Endodermal cell (in vitro differentiated cells): ENCODE data around the gene ENPP1. TPM values are rescaled to one million over a fixed set of nuclear protein-coding genes. Genes with fewer than 3 reads are reported as not detected.

Experiments
- DNase-seq: peaks from one replicate; pipeline ENCODE4 v3.0.0-alpha.2; 2017
- H3K27ac ChIP-seq: 2 replicates; pipeline ENCODE4 v1.5.1; 2013; ENCODE audit warnings: mild to moderate bottlenecking, low read depth, low read length, moderate library complexity
- H3K27me3 ChIP-seq: 2 replicates; pipeline ENCODE4 v1.6.1; 2013; ENCODE audit warnings: mild to moderate bottlenecking, low read length, moderate library complexity; ENCODE audit not compliant: insufficient read depth, control insufficient read depth, poor library complexity, severe bottlenecking
- H3K36me3 ChIP-seq: 2 replicates; pipeline ENCODE4 v1.7.0; 2013; ENCODE audit warnings: mild to moderate bottlenecking, low read length, moderate library complexity; ENCODE audit not compliant: control insufficient read depth, insufficient read depth
- H3K4me1 ChIP-seq: one replicate; pipeline ENCODE4 v1.7.0; 2013; ENCODE audit warnings: low read length; ENCODE audit not compliant: control insufficient read depth, insufficient read depth
- H3K4me3 ChIP-seq: 2 replicates; pipeline ENCODE4 v1.5.1; 2013; ENCODE audit warnings: mild to moderate bottlenecking, low read length, moderate library complexity
- H3K9ac ChIP-seq: 2 replicates; pipeline ENCODE4 v1.6.1; 2013; ENCODE audit warnings: mild to moderate bottlenecking, low read length, moderate library complexity; ENCODE audit not compliant: poor library complexity, severe bottlenecking; ENCODE audit errors: extremely low read depth
- H3K9me3 ChIP-seq: 2 replicates; pipeline ENCODE4 v1.6.1; 2013; ENCODE audit warnings: mild to moderate bottlenecking, low read length, moderate library complexity; ENCODE audit not compliant: control insufficient read depth
- H3K27ac Mint-ChIP-seq: 2 replicates; pipeline ENCODE4 v1.8.0; 2020; ENCODE audit warnings: mixed read lengths
- H3K27me3 Mint-ChIP-seq: 2 replicates; pipeline ENCODE4 v1.8.0; 2021; ENCODE audit warnings: mild to moderate bottlenecking, mixed read lengths; ENCODE audit not compliant: insufficient read depth
- H3K36me3 Mint-ChIP-seq: 2 replicates; pipeline ENCODE4 v1.8.0; 2020; ENCODE audit warnings: low read depth, mixed read lengths
- H3K4me1 Mint-ChIP-seq: 2 replicates; pipeline ENCODE4 v1.8.0; 2020; ENCODE audit warnings: mixed read lengths
- H3K4me3 Mint-ChIP-seq: 2 replicates; pipeline ENCODE4 v1.8.0; 2020; ENCODE audit warnings: mild to moderate bottlenecking, moderate library complexity, mixed read lengths
- H3K9me3 Mint-ChIP-seq: 2 replicates; pipeline ENCODE4 v1.8.0; 2020; ENCODE audit warnings: mild to moderate bottlenecking, mixed read lengths
- WGBS, 2 experiments: methylation state at CpG; one replicate each; pipeline versions ENCODE4 v1.1.5 to v1.1.7; 2013; ENCODE audit warnings: missing lambda C conversion rate in 2 of 2, mixed read lengths in 1 of 2; ENCODE audit not compliant: insufficient coverage in 1 of 2, insufficient read length in 1 of 2; 5-methylcytosine and 5-hydroxymethylcytosine counted together
- total RNA-seq, 2 donors: library from RNA; stranded (reverse); fragmentation: NEBNext Ultra II Directional in 1 of 2; extraction: Animal tissue kit (Norgen Biotek cat#: 25700) in 1 of 2; gene quantifications; 2 replicates in 1 of 2; 3 replicates in 1 of 2; pipeline ENCODE4 v1.2.1, GENCODE V29; 2021
- TF ChIP-seq, protein P1 (sequence below): fragments of 200-600 bp; sonication (generic); conservative IDR thresholded peaks from 2 replicates; pipeline ENCODE4 v1.5.0; 2021; ENCODE audit warnings: antibody characterized with exemption, mild to moderate bottlenecking

Gene ENPP1
- total RNA-seq, 2 donors from 2014 or later = 11.6 to 16.1 TPM

DNA sequence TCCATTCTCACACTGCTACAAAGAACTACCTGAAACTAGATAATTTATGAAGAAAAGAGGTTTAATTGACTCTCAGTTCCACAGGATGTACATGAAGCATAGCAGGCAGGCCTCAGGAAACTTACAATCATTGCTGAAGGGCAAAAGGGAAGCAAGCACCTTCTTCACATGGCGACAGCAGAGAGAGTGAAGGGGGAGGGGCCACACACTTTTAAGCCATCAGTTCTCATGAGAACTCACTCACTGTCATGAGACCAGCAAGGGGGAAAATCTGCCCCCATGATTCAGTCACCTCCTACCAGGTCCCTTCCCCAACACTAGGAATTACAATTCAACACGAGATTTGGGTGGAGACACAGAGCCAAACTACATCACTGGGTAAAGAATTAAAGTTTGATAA is 12.5 kb upstream of the ENPP1 start:
- Histone ChIP-seq H3K27me3 (no peaks in the 10 kb centered on the region), H3K9ac (no peak overlapping the region), H3K4me3 (no peak overlapping the region), H3K9me3 (no peaks in the 10 kb centered on the region), H3K36me3 (no peaks in the 10 kb centered on the region), H3K27ac (no peak overlapping the region), H3K4me1 (no peaks in the 10 kb centered on the region)
- Mint-ChIP-seq H3K27me3 (peaks cover 6% of the 10 kb centered on the region), H3K4me3 (no peak overlapping the region), H3K9me3 (no peaks in the 10 kb centered on the region), H3K36me3 (no peaks in the 10 kb centered on the region), H3K27ac (no peak overlapping the region), H3K4me1 (no peaks in the 10 kb centered on the region)
- no peak for DNase-seq
- WGBS, 2 experiments = 90% methylated on average over 2 of the region's 2 CpGs; no CpG with 5 or more reads in 1 of the 2 experiments
- TF ChIP-seq, protein P1, sequence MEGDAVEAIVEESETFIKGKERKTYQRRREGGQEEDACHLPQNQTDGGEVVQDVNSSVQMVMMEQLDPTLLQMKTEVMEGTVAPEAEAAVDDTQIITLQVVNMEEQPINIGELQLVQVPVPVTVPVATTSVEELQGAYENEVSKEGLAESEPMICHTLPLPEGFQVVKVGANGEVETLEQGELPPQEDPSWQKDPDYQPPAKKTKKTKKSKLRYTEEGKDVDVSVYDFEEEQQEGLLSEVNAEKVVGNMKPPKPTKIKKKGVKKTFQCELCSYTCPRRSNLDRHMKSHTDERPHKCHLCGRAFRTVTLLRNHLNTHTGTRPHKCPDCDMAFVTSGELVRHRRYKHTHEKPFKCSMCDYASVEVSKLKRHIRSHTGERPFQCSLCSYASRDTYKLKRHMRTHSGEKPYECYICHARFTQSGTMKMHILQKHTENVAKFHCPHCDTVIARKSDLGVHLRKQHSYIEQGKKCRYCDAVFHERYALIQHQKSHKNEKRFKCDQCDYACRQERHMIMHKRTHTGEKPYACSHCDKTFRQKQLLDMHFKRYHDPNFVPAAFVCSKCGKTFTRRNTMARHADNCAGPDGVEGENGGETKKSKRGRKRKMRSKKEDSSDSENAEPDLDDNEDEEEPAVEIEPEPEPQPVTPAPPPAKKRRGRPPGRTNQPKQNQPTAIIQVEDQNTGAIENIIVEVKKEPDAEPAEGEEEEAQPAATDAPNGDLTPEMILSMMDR = no peak

DNA sequence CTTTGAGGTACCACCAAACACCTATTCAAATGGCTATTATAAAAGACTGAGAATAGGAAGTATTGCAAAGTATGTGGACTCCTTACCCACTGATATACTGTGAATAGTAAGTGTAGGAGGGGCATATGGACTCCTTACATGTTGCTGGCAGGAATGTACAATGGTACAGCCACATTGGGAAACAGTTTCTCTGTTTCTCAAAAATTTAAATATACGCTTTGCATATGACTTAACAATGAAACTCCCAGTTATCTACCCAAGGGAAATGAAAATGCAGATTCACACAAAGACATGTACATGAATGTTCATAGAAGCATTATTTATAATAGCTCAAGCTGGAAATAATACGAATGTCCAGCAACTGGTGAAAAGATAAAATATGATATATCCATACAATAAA is 5.5 kb upstream of the ENPP1 start:
- H3K4me1 ChIP-seq = no peaks in the 10 kb centered on the region
- Mint-ChIP-seq H3K9me3 (peaks cover 10% of the 10 kb centered on the region), H3K4me3 (no peak overlapping the region), H3K27ac (no peak overlapping the region), H3K4me1 (peaks cover 4% of the 10 kb centered on the region), H3K36me3 (no peaks in the 10 kb centered on the region), H3K27me3 (peaks cover 25% of the 10 kb centered on the region)
- no peak overlapping the region for H3K4me3 ChIP-seq
- H3K27ac ChIP-seq = no peak overlapping the region
- H3K9me3 ChIP-seq = peaks cover 9% of the 10 kb centered on the region
- H3K27me3 ChIP-seq = peaks cover 6% of the 10 kb centered on the region
- WGBS, 2 experiments = 100% methylated on average over 1 of the region's 2 CpGs; no CpG with 5 or more reads in 1 of the 2 experiments
- no peaks in the 10 kb centered on the region for H3K36me3 ChIP-seq
- DNase-seq = no peak
- TF ChIP-seq, protein P1 = no peak
- no peak overlapping the region for H3K9ac ChIP-seq

DNA sequence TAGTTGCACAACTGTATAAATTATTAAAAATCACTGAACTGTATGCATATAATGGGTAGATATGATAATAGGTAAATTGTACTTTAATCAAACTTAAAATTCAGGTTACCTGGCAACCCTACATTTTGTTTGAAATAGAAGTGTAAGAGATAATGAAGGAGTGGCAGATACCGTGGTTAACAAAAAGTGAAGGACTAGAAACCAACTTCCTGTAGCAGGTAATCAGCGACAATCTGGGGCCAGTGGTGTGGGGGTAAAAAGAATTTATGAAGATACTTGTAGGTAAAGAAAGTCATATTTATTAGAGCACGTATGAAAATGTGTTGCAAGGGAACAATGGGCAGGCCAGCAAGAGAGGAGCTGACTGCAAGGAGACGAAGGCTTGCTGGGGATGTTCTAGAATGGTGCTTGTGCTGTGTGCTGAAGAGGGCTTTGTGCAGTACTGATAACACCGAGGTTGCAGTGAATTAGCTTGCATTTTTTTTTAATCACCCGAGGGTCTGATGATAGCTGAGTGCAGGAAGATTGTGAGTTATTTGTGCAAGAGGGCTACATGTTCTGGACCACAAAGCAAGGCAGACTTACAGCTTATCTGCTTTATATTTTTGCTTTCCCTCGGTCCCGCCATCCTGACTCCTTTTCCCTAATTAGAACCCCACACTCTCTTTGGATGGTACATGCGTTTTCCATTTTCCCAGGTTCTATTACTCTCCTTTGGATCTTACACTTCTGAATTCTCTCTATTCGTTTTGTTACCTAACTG is 4.6 kb upstream of the ENPP1 start:
- DNase-seq = no peak
- TF ChIP-seq, protein P1 = no peak
- Mint-ChIP-seq H3K36me3 (no peaks in the 10 kb centered on the region), H3K27ac (no peak overlapping the region), H3K4me3 (no peak overlapping the region), H3K4me1 (peaks cover 5% of the 10 kb centered on the region), H3K9me3 (peaks cover 10% of the 10 kb centered on the region), H3K27me3 (peaks cover 24% of the 10 kb centered on the region)
- Histone ChIP-seq H3K36me3 (no peaks in the 10 kb centered on the region), H3K9me3 (peaks cover 9% of the 10 kb centered on the region), H3K27me3 (peaks cover 6% of the 10 kb centered on the region), H3K27ac (no peak overlapping the region), H3K4me3 (no peak overlapping the region), H3K4me1 (no peaks in the 10 kb centered on the region), H3K9ac (no peak overlapping the region)
- 82 to 83% methylated on average over 9 to 10 of the region's 10 CpGs for WGBS, 2 experiments
